RWPE1 (cell line): ENCODE measurements around the gene MYO15B.

ENCODE experiments used
- CTCF ChIA-PET: fragments of 350-600 bp; sonication (Branson Sonifier 250); formaldehyde crosslinking; extraction: SDS; loops from one replicate; lab custom pipeline; 2021; lab: Yijun Ruan, JAX
- POLR2A ChIA-PET: fragments of 400-600 bp; formaldehyde crosslinking; extraction: SDS; loops from one replicate; lab custom pipeline; 2020; ENCODE audit warnings: antibody characterized with exemption; ENCODE audit not compliant: low non-redundant PET; lab: Yijun Ruan, JAX
- DNase-seq: peaks from one replicate; pipeline ENCODE4 v3.0.0; 2012; ENCODE audit warnings: low spot score
- H3K27ac ChIP-seq: fragments of 450-650 bp; 2 replicates; pipeline ENCODE4 v1.5.1; 2017
- TF ChIP-seq, protein P1 (sequence below): fragments of 450-650 bp; conservative IDR thresholded peaks from 2 replicates; pipeline ENCODE4 v1.5.1; 2017; ENCODE audit warnings: low read depth, mild to moderate bottlenecking

MYO15B gene

GRCh38 chr17:75587675-75588595 is at the start of gene MYO15B:
MYO15B (plus strand) TSS chr17:75587800; CDS start chr17:75588058, 258 bp downstream.
- DNase-seq, result no peak
- TF ChIP-seq, protein P1, sequence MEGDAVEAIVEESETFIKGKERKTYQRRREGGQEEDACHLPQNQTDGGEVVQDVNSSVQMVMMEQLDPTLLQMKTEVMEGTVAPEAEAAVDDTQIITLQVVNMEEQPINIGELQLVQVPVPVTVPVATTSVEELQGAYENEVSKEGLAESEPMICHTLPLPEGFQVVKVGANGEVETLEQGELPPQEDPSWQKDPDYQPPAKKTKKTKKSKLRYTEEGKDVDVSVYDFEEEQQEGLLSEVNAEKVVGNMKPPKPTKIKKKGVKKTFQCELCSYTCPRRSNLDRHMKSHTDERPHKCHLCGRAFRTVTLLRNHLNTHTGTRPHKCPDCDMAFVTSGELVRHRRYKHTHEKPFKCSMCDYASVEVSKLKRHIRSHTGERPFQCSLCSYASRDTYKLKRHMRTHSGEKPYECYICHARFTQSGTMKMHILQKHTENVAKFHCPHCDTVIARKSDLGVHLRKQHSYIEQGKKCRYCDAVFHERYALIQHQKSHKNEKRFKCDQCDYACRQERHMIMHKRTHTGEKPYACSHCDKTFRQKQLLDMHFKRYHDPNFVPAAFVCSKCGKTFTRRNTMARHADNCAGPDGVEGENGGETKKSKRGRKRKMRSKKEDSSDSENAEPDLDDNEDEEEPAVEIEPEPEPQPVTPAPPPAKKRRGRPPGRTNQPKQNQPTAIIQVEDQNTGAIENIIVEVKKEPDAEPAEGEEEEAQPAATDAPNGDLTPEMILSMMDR, result 0 out of 2 replicates have a peak, but pooled peaks have one; percentile 10
- POLR2A ChIA-PET, result no interaction called here
- H3K27ac ChIP-seq, result peak within 1 kb of the TSS; percentile 77
- CTCF ChIA-PET, result interaction anchor here (0.5 to 3.7 kb wide), 5 partner anchors 10 to 189 kb away, joined by 3 to 29 read pairs (median 3); no protein-coding TSS in a partner anchor

DNA sequence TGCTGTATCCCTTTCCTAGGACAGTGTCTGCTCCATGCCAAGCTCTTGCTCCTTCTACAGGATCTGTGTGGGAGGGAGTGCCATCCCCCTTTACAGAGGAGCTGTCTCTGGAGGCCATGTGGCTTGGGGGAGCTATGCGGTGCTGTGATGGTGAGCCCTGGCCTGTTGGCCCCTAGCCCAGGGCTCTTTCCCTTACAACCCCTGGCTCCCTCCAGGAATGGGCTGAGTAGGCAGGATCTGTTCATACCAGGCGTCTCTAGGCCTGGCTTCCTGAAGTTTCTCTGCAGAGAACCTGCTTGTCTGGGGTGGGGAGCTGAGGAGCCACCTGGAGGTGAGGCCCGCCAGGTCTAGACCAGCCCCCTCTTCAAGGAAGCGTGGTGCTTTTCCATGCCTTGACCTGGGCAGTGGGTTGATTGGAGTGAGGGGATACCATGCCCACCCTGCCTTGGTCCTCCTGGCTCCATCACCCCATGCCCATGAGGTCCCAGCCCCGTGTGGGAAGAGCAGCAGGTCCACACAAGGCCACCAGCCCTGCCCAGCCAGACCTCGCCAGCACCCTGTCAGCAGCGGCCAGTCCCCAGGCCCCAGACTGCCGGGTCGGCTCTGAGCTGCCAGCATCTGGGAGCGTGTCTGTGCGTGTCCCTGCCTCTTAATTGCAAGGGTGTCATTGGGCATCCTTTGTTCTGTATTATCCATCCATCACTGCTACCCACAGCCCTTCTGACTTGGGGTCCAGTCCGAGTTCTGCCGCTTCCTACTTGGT is 47.5 kb upstream of the MYO15B start:
- DNase-seq, result no peak
- TF ChIP-seq, protein P1, result no peak
- POLR2A ChIA-PET, result no interaction called here
- H3K27ac ChIP-seq, result no peak overlapping the region
- CTCF ChIA-PET, result interaction anchor here (0.8 kb wide), 1 partner anchor 59 kb away, joined by 3 read pairs; no protein-coding TSS in a partner anchor

DNA sequence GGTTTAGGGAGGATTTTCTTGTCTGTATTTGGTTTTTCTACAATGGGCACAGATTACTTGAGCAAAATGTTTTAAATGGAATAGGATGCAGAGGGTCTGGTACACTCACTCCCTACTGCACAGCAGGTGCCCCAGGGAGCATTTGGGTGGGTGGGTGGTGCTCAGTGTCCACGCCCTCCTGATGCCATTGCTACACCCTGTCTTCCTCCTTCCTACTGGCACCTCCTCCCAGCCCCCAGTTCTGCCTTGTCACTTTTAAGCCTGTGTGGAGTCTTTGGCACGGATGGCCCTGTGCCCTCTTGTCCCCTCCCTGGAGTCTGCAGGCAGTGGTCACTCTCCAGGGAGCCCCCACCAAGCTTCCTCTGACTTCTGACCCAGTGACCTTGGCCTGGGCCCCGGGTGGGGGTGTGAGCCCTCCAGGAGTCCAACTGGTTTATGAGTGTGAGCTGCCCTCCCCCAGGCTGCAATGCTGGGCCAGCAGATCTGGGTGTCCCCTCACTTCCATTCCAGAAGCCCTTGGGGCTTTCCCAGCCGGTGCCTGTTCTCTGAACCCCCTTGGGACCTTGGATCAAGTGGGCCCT is 46.6 kb upstream of the MYO15B start:
- TF ChIP-seq, protein P1, result no peak
- ChIA-PET POLR2A (no interaction called here), CTCF (no interaction called here)
- no peak for DNase-seq
- no peak overlapping the region for H3K27ac ChIP-seq

GRCh38 chr17:75542229-75542628 is 45.4 kb upstream of the MYO15B start:
- H3K27ac ChIP-seq, result no peak overlapping the region
- ChIA-PET CTCF (interaction anchor here (1.2 kb wide), 1 partner anchor 9 kb away, joined by 4 read pairs; no protein-coding TSS in a partner anchor), POLR2A (no interaction called here)
- TF ChIP-seq, protein P1, result no peak
- no peak for DNase-seq

- no peak overlapping the region for H3K27ac ChIP-seq
These were observed 44.8 kb upstream of the MYO15B start for GRCh38 chr17:75542728-75543336.

More at GRCh38 chr17:75542728-75543336, 44.8 kb upstream of the MYO15B start:
- ChIA-PET CTCF (interaction anchor here (1.2 kb wide), 1 partner anchor 9 kb away, joined by 4 read pairs; no protein-coding TSS in a partner anchor), POLR2A (no interaction called here)
- no peak for DNase-seq
- TF ChIP-seq, protein P1, result no peak
